ENCODE results near the gene COX19. TPM values are rescaled to one million over a fixed set of nuclear protein-coding genes. Genes with fewer than 3 reads are reported as not detected.

Gene COX19
- total and polyA plus RNA-seq, 2 donors (not counting 1 experiment from before 2014, with no cell fraction given) = 14.7 to 38.3 TPM

GRCh38 chr7:953547-954327, 21.6 kb downstream of the COX19 start:
- TF ChIP-seq EZH2 (IDR thresholded peaks at IDR 0.05; ENCODE audit: borderline replicate concordance, insufficient read depth, low read depth, low read length, poor library complexity, severe bottlenecking) (no peak), CTCF (IDR thresholded peaks at IDR 0.05) (no peak)
- intact Hi-C loops (cut with micrococcal nuclease) = loop anchor here (1.0 to 2.0 kb wide), 2 partner anchors 43 to 77 kb away; partner anchors contain the start of gene GET4
- Histone ChIP-seq H3K4me2 (replicated peaks; ENCODE audit: low read depth, low read length, poor library complexity, severe bottlenecking) (peak overlapping the region; percentile 87), H2AFZ (ENCODE audit: insufficient read depth, low read depth, low read length, poor library complexity, severe bottlenecking) (peak overlapping the region; percentile 58), H3K27me3 (replicated peaks in 1 of 4; ENCODE audit: control extremely low read depth in 1 of 4, control insufficient read depth in 3 of 4, insufficient read depth in 4 of 4, low read length in 3 of 4) (peaks cover 0 to 21% (median 5%) of the 10 kb centered on the region in 4 experiments), H4K20me1 (ENCODE audit: control insufficient read depth, insufficient read depth, low read length, poor library complexity, severe bottlenecking) (no peaks in the 10 kb centered on the region), H3K4me1 (ENCODE audit: control insufficient read depth in 2 of 2, insufficient read depth in 2 of 2, low read length in 2 of 2) (peaks cover 7 to 43% of the 10 kb centered on the region in 2 donors), H3K36me3 (replicated peaks in 1 of 2; ENCODE audit: control extremely low read depth in 1 of 2, control insufficient read depth in 1 of 2, extremely low read depth in 1 of 2, insufficient read depth in 2 of 2, low read length in 1 of 2) (no peaks in the 10 kb centered on the region), H3K79me2 (ENCODE audit: control insufficient read depth, insufficient read depth, low read length) (no peaks in the 10 kb centered on the region), H3K9ac (ENCODE audit: low read length) (peak overlapping the region; percentile 52), H3K4me3 (ENCODE audit: control extremely low read depth in 1 of 5, extremely low read depth in 1 of 5, insufficient read depth in 1 of 5, low read depth in 2 of 5, low read length in 4 of 5) (peak overlapping the region in 3 of 5 experiments; percentile 30 to 61 (median 45)), H3K9me3 (ENCODE audit: control extremely low read depth in 1 of 3, control insufficient read depth in 2 of 3, insufficient read depth in 1 of 3, low read length in 2 of 3) (peaks cover 0 to 7% (median 0%) of the 10 kb centered on the region in 3 donors), H3K27ac (ENCODE audit: low read length in 2 of 2) (no peak overlapping the region)
- no peak overlapping the region for H3K27ac Mint-ChIP-seq
- DNase-seq (peak; percentile 51), ATAC-seq (ENCODE audit: low read depth) (peak; percentile 24)
- ChIA-PET CTCF (interaction anchor here (0.7 to 3.3 kb wide), 5 partner anchors 9 to 46 kb away, joined by 3 to 8 read pairs (median 4); no protein-coding TSS in a partner anchor), POLR2A (interaction anchor here (1.4 kb wide), 1 partner anchor 44 kb away, joined by 6 read pairs; no protein-coding TSS in a partner anchor)
- no peaks in the 10 kb centered on the region for H3K27me3 Mint-ChIP-seq
- peaks cover 25% of the 10 kb centered on the region for H3K4me1 Mint-ChIP-seq
- 10% methylated on average over 78 of the region's 78 CpGs for whole genome bisulfite sequencing (ENCODE audit: insufficient coverage)
- peak overlapping the region; percentile 72 for H3K4me3 Mint-ChIP-seq
- no peaks in the 10 kb centered on the region for H3K9me3 Mint-ChIP-seq (ENCODE audit: insufficient read depth)

Measured in B cell (primary cell).